GM12878 (cell line): ENCODE measurements around the gene SPIB. TPM values are rescaled to one million over a fixed set of nuclear protein-coding genes. Genes with fewer than 3 reads are reported as not detected.

Experiments
- EGR1 ChIP-seq, 2 experiments: IDR thresholded peaks; 1 replicate in 1 of 2; 2 replicates in 1 of 2; pipeline ENCODE4 v1.6.1; 2011 to 2012; ENCODE audit warnings: low read depth in 2 of 2, low read length in 2 of 2, borderline replicate concordance in 1 of 2, mild to moderate bottlenecking in 1 of 2, moderate library complexity in 1 of 2
- GABPA ChIP-seq: IDR thresholded peaks from 2 replicates; pipeline ENCODE4 v1.6.1; 2014; ENCODE audit warnings: antibody characterized with exemption, low read depth, mild to moderate bottlenecking, inconsistent platforms
- HCFC1 ChIP-seq: fragments of 150-350 bp; IDR thresholded peaks from 2 replicates; pipeline ENCODE4 v1.6.1; 2014; ENCODE audit warnings: low read length
- IRF4 ChIP-seq: IDR thresholded peaks from 2 replicates; pipeline ENCODE4 v1.6.1; 2011; ENCODE audit warnings: low read depth, low read length
- IRF5 ChIP-seq: fragments of 450-650 bp; IDR thresholded peaks from 2 replicates; pipeline ENCODE4 v1.6.1; 2017; ENCODE audit warnings: borderline replicate concordance
- KLF5 ChIP-seq: fragments of 450-650 bp; IDR thresholded peaks from 2 replicates; pipeline ENCODE4 v1.6.1; 2014; ENCODE audit warnings: mild to moderate bottlenecking; ENCODE audit not compliant: partially characterized antibody
- MEF2B ChIP-seq: fragments of 450-650 bp; IDR thresholded peaks from 2 replicates; pipeline ENCODE4 v1.6.1; 2018; ENCODE audit warnings: mild to moderate bottlenecking, moderate library complexity; ENCODE audit not compliant: partially characterized antibody, poor library complexity, severe bottlenecking
- MTA2 ChIP-seq: fragments of 450-650 bp; IDR thresholded peaks from 2 replicates; pipeline ENCODE4 v1.6.1; 2016; ENCODE audit warnings: low read depth, mild to moderate bottlenecking, moderate library complexity
- RB1 ChIP-seq: fragments of 450-650 bp; formaldehyde crosslinking; IDR thresholded peaks from 2 replicates; pipeline ENCODE4 v1.6.1; 2017; ENCODE audit warnings: mild to moderate bottlenecking, borderline replicate concordance
- SIX5 ChIP-seq: IDR thresholded peaks from 2 replicates; pipeline ENCODE4 v1.6.1; 2011; ENCODE audit warnings: mild to moderate bottlenecking, low read depth, low read length, moderate library complexity; ENCODE audit not compliant: severe bottlenecking
- polyA plus RNA-seq, 11 experiments: library from polyadenylated mRNA; depleted of rRNA in 4 of 11; unstranded in 6 of 11; stranded (reverse) in 5 of 11; fragments of >200 nt; fragmentation: Nextera tagmentation in 4 of 11; fragmentation: Illumina TruSeq in 1 of 11; extraction: Ambion mirVana in 4 of 11; extraction: Trizol in 1 of 11; gene quantifications; 1 replicate in 1 of 11; 2 replicates in 10 of 11; pipeline versions ENCODE4 v1.2.1 to v1.2.3, GENCODE V29; 2011 to 2016; ENCODE audit warnings: inconsistent platforms in 2 of 11, missing spikeins in 2 of 11, low read depth in 1 of 11
- total RNA-seq, 4 experiments: library from RNA; depleted of rRNA in 3 of 4; stranded (reverse); fragments of >200 nt in 3 of 4; fragmentation: Illumina TruSeq in 1 of 4; extraction: Trizol in 1 of 4; gene quantifications; 2 replicates each; pipeline versions ENCODE4 v1.2.1 to v1.2.3, GENCODE V29; 2013 to 2021
- TF ChIP-seq, protein P1 (sequence below): fragments of 150-350 bp; IDR thresholded peaks from 2 replicates; pipeline ENCODE4 v1.6.1; 2016; ENCODE audit warnings: low read depth, low read length
- TF ChIP-seq, protein P2 (sequence below): fragments of 450-650 bp; IDR thresholded peaks from 2 replicates; pipeline ENCODE4 v1.6.1; 2016; ENCODE audit warnings: mild to moderate bottlenecking, moderate library complexity, borderline replicate concordance
- TF ChIP-seq, protein P3 (sequence below): IDR thresholded peaks from 2 replicates; pipeline ENCODE4 v1.6.1; 2011; ENCODE audit warnings: low read depth, low read length, improper control_type of control experiment, borderline replicate concordance
- TF ChIP-seq, protein P4 (sequence below): fragments of 450-650 bp; IDR thresholded peaks from 2 replicates; pipeline ENCODE4 v1.6.1; 2017; ENCODE audit warnings: antibody characterized with exemption, mild to moderate bottlenecking, moderate library complexity

The SPIB gene
- total and polyA plus RNA-seq, 10 of the 15 experiments (the other 5 are each of a cell fraction or from before 2014, with no cell fraction given): 3.5 to 123 (median 56.0) TPM

- TF ChIP-seq EGR1 (IDR thresholded peaks at IDR 0.05; ENCODE audit: borderline replicate concordance in 1 of 2, low read depth in 2 of 2, low read length in 2 of 2): peak in 1 of 2 experiments; percentile 75; a peak in 1 of 3 replicates
- TF ChIP-seq, protein P1, sequence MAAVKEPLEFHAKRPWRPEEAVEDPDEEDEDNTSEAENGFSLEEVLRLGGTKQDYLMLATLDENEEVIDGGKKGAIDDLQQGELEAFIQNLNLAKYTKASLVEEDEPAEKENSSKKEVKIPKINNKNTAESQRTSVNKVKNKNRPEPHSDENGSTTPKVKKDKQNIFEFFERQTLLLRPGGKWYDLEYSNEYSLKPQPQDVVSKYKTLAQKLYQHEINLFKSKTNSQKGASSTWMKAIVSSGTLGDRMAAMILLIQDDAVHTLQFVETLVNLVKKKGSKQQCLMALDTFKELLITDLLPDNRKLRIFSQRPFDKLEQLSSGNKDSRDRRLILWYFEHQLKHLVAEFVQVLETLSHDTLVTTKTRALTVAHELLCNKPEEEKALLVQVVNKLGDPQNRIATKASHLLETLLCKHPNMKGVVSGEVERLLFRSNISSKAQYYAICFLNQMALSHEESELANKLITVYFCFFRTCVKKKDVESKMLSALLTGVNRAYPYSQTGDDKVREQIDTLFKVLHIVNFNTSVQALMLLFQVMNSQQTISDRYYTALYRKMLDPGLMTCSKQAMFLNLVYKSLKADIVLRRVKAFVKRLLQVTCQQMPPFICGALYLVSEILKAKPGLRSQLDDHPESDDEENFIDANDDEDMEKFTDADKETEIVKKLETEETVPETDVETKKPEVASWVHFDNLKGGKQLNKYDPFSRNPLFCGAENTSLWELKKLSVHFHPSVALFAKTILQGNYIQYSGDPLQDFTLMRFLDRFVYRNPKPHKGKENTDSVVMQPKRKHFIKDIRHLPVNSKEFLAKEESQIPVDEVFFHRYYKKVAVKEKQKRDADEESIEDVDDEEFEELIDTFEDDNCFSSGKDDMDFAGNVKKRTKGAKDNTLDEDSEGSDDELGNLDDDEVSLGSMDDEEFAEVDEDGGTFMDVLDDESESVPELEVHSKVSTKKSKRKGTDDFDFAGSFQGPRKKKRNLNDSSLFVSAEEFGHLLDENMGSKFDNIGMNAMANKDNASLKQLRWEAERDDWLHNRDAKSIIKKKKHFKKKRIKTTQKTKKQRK: no peak
- TF ChIP-seq IRF4: no peak
- TF ChIP-seq IRF5: no peak
- TF ChIP-seq, protein P2, sequence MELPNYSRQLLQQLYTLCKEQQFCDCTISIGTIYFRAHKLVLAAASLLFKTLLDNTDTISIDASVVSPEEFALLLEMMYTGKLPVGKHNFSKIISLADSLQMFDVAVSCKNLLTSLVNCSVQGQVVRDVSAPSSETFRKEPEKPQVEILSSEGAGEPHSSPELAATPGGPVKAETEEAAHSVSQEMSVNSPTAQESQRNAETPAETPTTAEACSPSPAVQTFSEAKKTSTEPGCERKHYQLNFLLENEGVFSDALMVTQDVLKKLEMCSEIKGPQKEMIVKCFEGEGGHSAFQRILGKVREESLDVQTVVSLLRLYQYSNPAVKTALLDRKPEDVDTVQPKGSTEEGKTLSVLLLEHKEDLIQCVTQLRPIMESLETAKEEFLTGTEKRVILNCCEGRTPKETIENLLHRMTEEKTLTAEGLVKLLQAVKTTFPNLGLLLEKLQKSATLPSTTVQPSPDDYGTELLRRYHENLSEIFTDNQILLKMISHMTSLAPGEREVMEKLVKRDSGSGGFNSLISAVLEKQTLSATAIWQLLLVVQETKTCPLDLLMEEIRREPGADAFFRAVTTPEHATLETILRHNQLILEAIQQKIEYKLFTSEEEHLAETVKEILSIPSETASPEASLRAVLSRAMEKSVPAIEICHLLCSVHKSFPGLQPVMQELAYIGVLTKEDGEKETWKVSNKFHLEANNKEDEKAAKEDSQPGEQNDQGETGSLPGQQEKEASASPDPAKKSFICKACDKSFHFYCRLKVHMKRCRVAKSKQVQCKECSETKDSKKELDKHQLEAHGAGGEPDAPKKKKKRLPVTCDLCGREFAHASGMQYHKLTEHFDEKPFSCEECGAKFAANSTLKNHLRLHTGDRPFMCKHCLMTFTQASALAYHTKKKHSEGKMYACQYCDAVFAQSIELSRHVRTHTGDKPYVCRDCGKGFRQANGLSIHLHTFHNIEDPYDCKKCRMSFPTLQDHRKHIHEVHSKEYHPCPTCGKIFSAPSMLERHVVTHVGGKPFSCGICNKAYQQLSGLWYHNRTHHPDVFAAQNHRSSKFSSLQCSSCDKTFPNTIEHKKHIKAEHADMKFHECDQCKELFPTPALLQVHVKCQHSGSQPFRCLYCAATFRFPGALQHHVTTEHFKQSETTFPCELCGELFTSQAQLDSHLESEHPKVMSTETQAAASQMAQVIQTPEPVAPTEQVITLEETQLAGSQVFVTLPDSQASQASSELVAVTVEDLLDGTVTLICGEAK: no peak
- peak; percentile 61 for TF ChIP-seq MEF2B
- TF ChIP-seq SIX5: no peak
- no peak for TF ChIP-seq HCFC1
- TF ChIP-seq, protein P3, sequence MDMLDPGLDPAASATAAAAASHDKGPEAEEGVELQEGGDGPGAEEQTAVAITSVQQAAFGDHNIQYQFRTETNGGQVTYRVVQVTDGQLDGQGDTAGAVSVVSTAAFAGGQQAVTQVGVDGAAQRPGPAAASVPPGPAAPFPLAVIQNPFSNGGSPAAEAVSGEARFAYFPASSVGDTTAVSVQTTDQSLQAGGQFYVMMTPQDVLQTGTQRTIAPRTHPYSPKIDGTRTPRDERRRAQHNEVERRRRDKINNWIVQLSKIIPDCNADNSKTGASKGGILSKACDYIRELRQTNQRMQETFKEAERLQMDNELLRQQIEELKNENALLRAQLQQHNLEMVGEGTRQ: no peak
- peak; percentile 45; the same call in 1 of the 2 replicates for TF ChIP-seq RB1
- no peak for TF ChIP-seq GABPA
- TF ChIP-seq MTA2: no peak; the same call in 1 of the 2 replicates
- TF ChIP-seq, protein P4, sequence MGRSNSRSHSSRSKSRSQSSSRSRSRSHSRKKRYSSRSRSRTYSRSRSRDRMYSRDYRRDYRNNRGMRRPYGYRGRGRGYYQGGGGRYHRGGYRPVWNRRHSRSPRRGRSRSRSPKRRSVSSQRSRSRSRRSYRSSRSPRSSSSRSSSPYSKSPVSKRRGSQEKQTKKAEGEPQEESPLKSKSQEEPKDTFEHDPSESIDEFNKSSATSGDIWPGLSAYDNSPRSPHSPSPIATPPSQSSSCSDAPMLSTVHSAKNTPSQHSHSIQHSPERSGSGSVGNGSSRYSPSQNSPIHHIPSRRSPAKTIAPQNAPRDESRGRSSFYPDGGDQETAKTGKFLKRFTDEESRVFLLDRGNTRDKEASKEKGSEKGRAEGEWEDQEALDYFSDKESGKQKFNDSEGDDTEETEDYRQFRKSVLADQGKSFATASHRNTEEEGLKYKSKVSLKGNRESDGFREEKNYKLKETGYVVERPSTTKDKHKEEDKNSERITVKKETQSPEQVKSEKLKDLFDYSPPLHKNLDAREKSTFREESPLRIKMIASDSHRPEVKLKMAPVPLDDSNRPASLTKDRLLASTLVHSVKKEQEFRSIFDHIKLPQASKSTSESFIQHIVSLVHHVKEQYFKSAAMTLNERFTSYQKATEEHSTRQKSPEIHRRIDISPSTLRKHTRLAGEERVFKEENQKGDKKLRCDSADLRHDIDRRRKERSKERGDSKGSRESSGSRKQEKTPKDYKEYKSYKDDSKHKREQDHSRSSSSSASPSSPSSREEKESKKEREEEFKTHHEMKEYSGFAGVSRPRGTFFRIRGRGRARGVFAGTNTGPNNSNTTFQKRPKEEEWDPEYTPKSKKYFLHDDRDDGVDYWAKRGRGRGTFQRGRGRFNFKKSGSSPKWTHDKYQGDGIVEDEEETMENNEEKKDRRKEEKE: no peak
- TF ChIP-seq KLF5: no peak
Measured at GRCh38 chr19:50418176-50419021, at the start of gene SPIB (continued).
